ENCODE measurements around the gene FYN. TPM values are rescaled to one million over a fixed set of nuclear protein-coding genes. Genes with fewer than 3 reads are reported as not detected.

The FYN gene
- total RNA-seq, 1 donor from 2014 or later, result 331 TPM

GRCh38 chr6:111871725-111872400 lies 1.4 kb downstream of the FYN start:
- intact Hi-C loops (cut with micrococcal nuclease), result loop anchor here (1.0 to 5.0 kb wide), 13 partner anchors 9 to 615 kb away; partner anchors contain the start of genes FAM229B, REV3L and TUBE1
- Mint-ChIP-seq H3K9me3 (no peaks in the 10 kb centered on the region), H3K4me1 (peaks cover 47% of the 10 kb centered on the region), H3K4me3 (peak overlapping the region; percentile 99), H3K27me3 (peaks cover 2% of the 10 kb centered on the region), H3K36me3 (ENCODE audit: low read depth) (peaks cover 43% of the 10 kb centered on the region), H3K27ac (peak overlapping the region; percentile 95)
- DNase-seq, result peak; percentile 81

GRCh38 chr6:111871207-111871606 lies 2.0 kb downstream of the FYN start:
- DNase-seq, result peak; percentile 86
- H3K27ac Mint-ChIP-seq, result peak overlapping the region; percentile 95
- H3K27me3 Mint-ChIP-seq, result peaks cover 2% of the 10 kb centered on the region
- H3K36me3 Mint-ChIP-seq (ENCODE audit: low read depth), result peaks cover 47% of the 10 kb centered on the region
- peaks cover 51% of the 10 kb centered on the region for H3K4me1 Mint-ChIP-seq
- H3K4me3 Mint-ChIP-seq, result peak overlapping the region; percentile 99
- H3K9me3 Mint-ChIP-seq, result no peaks in the 10 kb centered on the region
- intact Hi-C loops (cut with micrococcal nuclease), result loop anchor here (1.0 to 5.0 kb wide), 12 partner anchors 8 to 614 kb away; partner anchors contain the start of genes FAM229B and TUBE1

GRCh38 chr6:111870742-111871064 lies 2.5 kb downstream of the FYN start:
- Mint-ChIP-seq H3K36me3 (ENCODE audit: low read depth) (peaks cover 50% of the 10 kb centered on the region), H3K4me1 (peaks cover 57% of the 10 kb centered on the region), H3K9me3 (no peaks in the 10 kb centered on the region), H3K27ac (peak overlapping the region; percentile 95), H3K4me3 (peak overlapping the region; percentile 99), H3K27me3 (peaks cover under 1% of the 10 kb centered on the region)
- no peak for DNase-seq
- intact Hi-C loops (cut with micrococcal nuclease), result loop anchor here (1.0 to 5.0 kb wide), 12 partner anchors 7 to 613 kb away; partner anchors contain the start of genes FAM229B and TUBE1

GRCh38 chr6:111870051-111870741 lies 3.1 kb downstream of the FYN start:
- no peaks in the 10 kb centered on the region for H3K27me3 Mint-ChIP-seq
- no peak for DNase-seq
- H3K4me1 Mint-ChIP-seq, result peaks cover 62% of the 10 kb centered on the region
- intact Hi-C loops (cut with micrococcal nuclease), result loop anchor here (2.0 to 5.0 kb wide), 5 partner anchors 119 to 613 kb away; partner anchors contain the start of genes FAM229B and TUBE1
- H3K9me3 Mint-ChIP-seq, result no peaks in the 10 kb centered on the region
- H3K27ac Mint-ChIP-seq, result peak overlapping the region; percentile 95
- peaks cover 52% of the 10 kb centered on the region for H3K36me3 Mint-ChIP-seq (ENCODE audit: low read depth)
- H3K4me3 Mint-ChIP-seq, result peak overlapping the region; percentile 99

- peak; percentile 55 for DNase-seq
- H3K36me3 Mint-ChIP-seq (ENCODE audit: low read depth), result peaks cover 76% of the 10 kb centered on the region
- H3K27me3 Mint-ChIP-seq, result no peaks in the 10 kb centered on the region
- H3K4me1 Mint-ChIP-seq, result peaks cover 77% of the 10 kb centered on the region
- intact Hi-C loops (cut with micrococcal nuclease), result no loop called here
- peak overlapping the region; percentile 73 for H3K4me3 Mint-ChIP-seq
- H3K27ac Mint-ChIP-seq, result peak overlapping the region; percentile 93
- H3K9me3 Mint-ChIP-seq, result no peaks in the 10 kb centered on the region
These were observed 6.4 kb downstream of the FYN start for GRCh38 chr6:111866857-111867256.

GRCh38 chr6:111865909-111866546 lies 7.2 kb downstream of the FYN start:
- Mint-ChIP-seq H3K4me1 (peaks cover 84% of the 10 kb centered on the region), H3K4me3 (peak overlapping the region; percentile 73), H3K27ac (peak overlapping the region; percentile 93), H3K36me3 (ENCODE audit: low read depth) (peaks cover 77% of the 10 kb centered on the region), H3K9me3 (no peaks in the 10 kb centered on the region), H3K27me3 (no peaks in the 10 kb centered on the region)
- DNase-seq, result peak; percentile 57
- intact Hi-C loops (cut with micrococcal nuclease), result no loop called here

GRCh38 chr6:111865049-111865585 lies 8.1 kb downstream of the FYN start:
- no peak for DNase-seq
- Mint-ChIP-seq H3K36me3 (ENCODE audit: low read depth) (peaks cover 79% of the 10 kb centered on the region), H3K4me3 (peak overlapping the region; percentile 73), H3K27me3 (no peaks in the 10 kb centered on the region), H3K9me3 (no peaks in the 10 kb centered on the region), H3K4me1 (peaks cover 89% of the 10 kb centered on the region), H3K27ac (peak overlapping the region; percentile 93)
- intact Hi-C loops (cut with micrococcal nuclease), result no loop called here

- no peaks in the 10 kb centered on the region for H3K27me3 Mint-ChIP-seq
- DNase-seq, result no peak
- intact Hi-C loops (cut with micrococcal nuclease), result no loop called here
- peaks cover 77% of the 10 kb centered on the region for H3K36me3 Mint-ChIP-seq (ENCODE audit: low read depth)
- peaks cover 88% of the 10 kb centered on the region for H3K4me1 Mint-ChIP-seq
- no peaks in the 10 kb centered on the region for H3K9me3 Mint-ChIP-seq
- peak overlapping the region; percentile 93 for H3K27ac Mint-ChIP-seq
- H3K4me3 Mint-ChIP-seq, result peak overlapping the region; percentile 73
These were observed 8.9 kb downstream of the FYN start for GRCh38 chr6:111864138-111865048.

GRCh38 chr6:111862741-111863140 lies 10.5 kb downstream of the FYN start:
- peaks cover 71% of the 10 kb centered on the region for H3K36me3 Mint-ChIP-seq (ENCODE audit: low read depth)
- peak overlapping the region; percentile 41 for H3K27ac Mint-ChIP-seq
- no peaks in the 10 kb centered on the region for H3K9me3 Mint-ChIP-seq
- intact Hi-C loops (cut with micrococcal nuclease), result loop anchor here (1.0 kb wide), 1 partner anchor 9 kb away; no protein-coding TSS in a partner anchor
- H3K4me3 Mint-ChIP-seq, result no peak overlapping the region
- DNase-seq, result no peak
- no peaks in the 10 kb centered on the region for H3K27me3 Mint-ChIP-seq
- H3K4me1 Mint-ChIP-seq, result peaks cover 90% of the 10 kb centered on the region

- peak overlapping the region; percentile 50 for H3K27ac Mint-ChIP-seq
- H3K9me3 Mint-ChIP-seq, result no peaks in the 10 kb centered on the region
- DNase-seq, result no peak
- H3K4me1 Mint-ChIP-seq, result peaks cover 90% of the 10 kb centered on the region
- no peak overlapping the region for H3K4me3 Mint-ChIP-seq
- no peaks in the 10 kb centered on the region for H3K27me3 Mint-ChIP-seq
- intact Hi-C loops (cut with micrococcal nuclease), result no loop called here
- peaks cover 67% of the 10 kb centered on the region for H3K36me3 Mint-ChIP-seq (ENCODE audit: low read depth)
These were observed 10.9 kb downstream of the FYN start for GRCh38 chr6:111862314-111862713.

GRCh38 chr6:111861431-111861885 lies 11.8 kb downstream of the FYN start:
- Mint-ChIP-seq H3K27me3 (no peaks in the 10 kb centered on the region), H3K9me3 (no peaks in the 10 kb centered on the region), H3K36me3 (ENCODE audit: low read depth) (peaks cover 66% of the 10 kb centered on the region), H3K4me3 (no peak overlapping the region), H3K27ac (peak overlapping the region; percentile 23), H3K4me1 (peaks cover 91% of the 10 kb centered on the region)
- intact Hi-C loops (cut with micrococcal nuclease), result loop anchor here (1.0 kb wide), 1 partner anchor 13 kb away; no protein-coding TSS in a partner anchor
- peak; percentile 55 for DNase-seq

GRCh38 chr6:111858347-111858746 lies 14.9 kb downstream of the FYN start:
- Mint-ChIP-seq H3K4me1 (peaks cover 77% of the 10 kb centered on the region), H3K36me3 (ENCODE audit: low read depth) (peaks cover 58% of the 10 kb centered on the region)
- intact Hi-C loops (cut with micrococcal nuclease), result loop anchor here (1.0 kb wide), 1 partner anchor 8 kb away; no protein-coding TSS in a partner anchor

More at GRCh38 chr6:111858347-111858746, 14.9 kb downstream of the FYN start:
- peak overlapping the region; percentile 24 for H3K4me3 Mint-ChIP-seq
- no peaks in the 10 kb centered on the region for H3K9me3 Mint-ChIP-seq
- no peak for DNase-seq
- H3K27ac Mint-ChIP-seq, result peak overlapping the region; percentile 51
- H3K27me3 Mint-ChIP-seq, result no peaks in the 10 kb centered on the region
